Brain microvascular endothelial cell (primary cell): ENCODE results near the gene FAM177B.
"Not testable (repeated sequence)": the region's sequence is repeated elsewhere in the genome, so short reads cannot be mapped to it uniquely, and the experiment has no call there.

ENCODE experiments used
- DNase-seq: peaks from one replicate; pipeline ENCODE4 v3.0.0-alpha.2; 2020
- H3K27ac ChIP-seq: fragments of 250-450 bp; sonication (Bioruptor Pico); 2 replicates; pipeline ENCODE4 v1.5.1; 2020; ENCODE audit warnings: mild to moderate bottlenecking, moderate library complexity
- H3K27me3 ChIP-seq: fragments of 250-450 bp; sonication (Bioruptor Pico); replicated peaks from 2 replicates; pipeline ENCODE4 v1.5.1; 2020; ENCODE audit warnings: mild to moderate bottlenecking
- H3K36me3 ChIP-seq: fragments of 250-450 bp; sonication (Bioruptor Pico); replicated peaks from 2 replicates; pipeline ENCODE4 v1.5.1; 2020; ENCODE audit warnings: mild to moderate bottlenecking
- H3K4me3 ChIP-seq: 2 replicates; pipeline ENCODE4 v1.5.1; 2011; ENCODE audit warnings: low read depth, mild to moderate bottlenecking, control low read depth, low read length, moderate library complexity
- in situ Hi-C: cut with HindIII; loops from 2 replicates; pipeline ENCODE4 v1.10.0; 2017; ENCODE audit warnings: low sequenced_read_pairs, low pct_ligation_motif_present
- TF ChIP-seq, protein P1 (sequence below): IDR thresholded peaks from 2 replicates; pipeline ENCODE4 v1.5.1; 2011; ENCODE audit warnings: low read depth, mild to moderate bottlenecking, moderate library complexity, low read length, control low read depth, inconsistent platforms; ENCODE audit errors: missing control alignments

Gene FAM177B

DNA sequence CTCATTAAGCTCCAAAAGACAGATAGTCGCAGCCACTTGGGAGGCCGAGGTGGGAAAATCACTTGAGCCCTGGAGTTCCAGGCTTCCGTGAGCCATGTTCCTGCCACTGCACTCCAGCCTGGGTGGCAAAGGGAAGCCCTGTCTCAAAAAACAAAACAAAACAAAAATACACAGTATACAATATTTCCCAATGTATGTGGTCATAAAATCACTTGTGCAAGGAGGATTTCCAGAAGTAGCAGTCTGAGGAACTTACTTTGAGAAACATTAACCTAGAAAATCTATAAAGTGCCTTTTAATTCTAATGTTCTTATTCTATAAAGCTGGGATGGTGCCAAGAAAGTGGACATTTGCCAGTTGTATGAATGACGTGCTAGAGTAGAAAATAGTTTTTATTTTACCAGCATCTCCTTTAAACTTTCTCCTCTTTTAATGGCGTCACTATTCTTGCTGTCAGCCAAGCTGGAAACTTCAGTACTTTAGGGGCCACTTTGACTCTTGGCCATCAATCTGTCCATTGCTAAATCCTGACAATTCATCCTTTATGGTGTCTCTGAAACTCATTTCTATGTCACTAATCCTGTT, 22.5 kb downstream of the FAM177B start:
- in situ Hi-C loops: no loop called here
- TF ChIP-seq, protein P1, sequence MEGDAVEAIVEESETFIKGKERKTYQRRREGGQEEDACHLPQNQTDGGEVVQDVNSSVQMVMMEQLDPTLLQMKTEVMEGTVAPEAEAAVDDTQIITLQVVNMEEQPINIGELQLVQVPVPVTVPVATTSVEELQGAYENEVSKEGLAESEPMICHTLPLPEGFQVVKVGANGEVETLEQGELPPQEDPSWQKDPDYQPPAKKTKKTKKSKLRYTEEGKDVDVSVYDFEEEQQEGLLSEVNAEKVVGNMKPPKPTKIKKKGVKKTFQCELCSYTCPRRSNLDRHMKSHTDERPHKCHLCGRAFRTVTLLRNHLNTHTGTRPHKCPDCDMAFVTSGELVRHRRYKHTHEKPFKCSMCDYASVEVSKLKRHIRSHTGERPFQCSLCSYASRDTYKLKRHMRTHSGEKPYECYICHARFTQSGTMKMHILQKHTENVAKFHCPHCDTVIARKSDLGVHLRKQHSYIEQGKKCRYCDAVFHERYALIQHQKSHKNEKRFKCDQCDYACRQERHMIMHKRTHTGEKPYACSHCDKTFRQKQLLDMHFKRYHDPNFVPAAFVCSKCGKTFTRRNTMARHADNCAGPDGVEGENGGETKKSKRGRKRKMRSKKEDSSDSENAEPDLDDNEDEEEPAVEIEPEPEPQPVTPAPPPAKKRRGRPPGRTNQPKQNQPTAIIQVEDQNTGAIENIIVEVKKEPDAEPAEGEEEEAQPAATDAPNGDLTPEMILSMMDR: no peak

DNA sequence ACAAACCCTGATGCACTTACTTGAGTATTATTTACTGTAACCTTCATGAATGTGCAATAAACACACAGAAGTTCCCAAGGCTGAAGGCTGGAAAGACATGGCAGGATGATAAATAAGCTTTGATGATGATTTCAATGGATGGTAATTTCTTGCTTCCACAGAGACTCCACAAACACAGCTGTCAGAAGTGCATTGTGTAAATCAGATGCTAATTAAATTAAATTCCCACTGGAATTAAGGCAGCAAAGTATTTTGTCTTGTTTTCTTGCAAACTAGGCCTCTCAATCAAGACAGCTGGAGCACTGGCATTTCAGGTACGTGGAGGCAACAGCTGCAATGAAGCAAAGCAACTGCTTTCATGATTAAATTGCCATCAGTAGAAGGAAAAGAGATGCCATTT, 24.1 kb downstream of the FAM177B start:
- no peak overlapping the region for H3K27ac ChIP-seq
- H3K36me3 ChIP-seq: no peaks in the 10 kb centered on the region
- H3K27me3 ChIP-seq: no peaks in the 10 kb centered on the region
- TF ChIP-seq, protein P1: no peak
- DNase-seq: no peak
- no peak overlapping the region for H3K4me3 ChIP-seq
- in situ Hi-C loops: no loop called here

More for the DNA sequence above, 22.5 kb downstream of the FAM177B start:
- Histone ChIP-seq H3K27me3 (no peaks in the 10 kb centered on the region), H3K4me3 (no peak overlapping the region), H3K27ac (no peak overlapping the region), H3K36me3 (no peaks in the 10 kb centered on the region)
- DNase-seq: no peak

DNA sequence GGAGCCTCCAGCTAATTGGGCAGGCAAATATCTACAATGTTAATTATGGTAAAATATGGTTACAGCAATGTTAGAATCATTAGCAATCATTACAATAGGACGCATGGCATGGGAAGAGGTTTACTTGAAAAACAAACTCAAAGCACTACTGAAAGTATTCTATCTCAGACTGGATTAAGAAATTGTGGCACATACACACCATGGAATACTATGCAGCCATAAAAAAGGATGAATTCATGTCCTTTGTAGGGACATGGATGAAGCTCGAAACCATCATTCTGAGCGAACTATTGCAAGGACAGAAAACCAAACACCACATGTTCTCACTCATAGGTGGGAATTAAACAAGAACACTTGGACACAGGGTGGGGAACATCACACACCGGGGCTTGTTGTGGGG, 25.2 kb downstream of the FAM177B start:
- H3K27me3 ChIP-seq, H3K27ac ChIP-seq, H3K4me3 ChIP-seq, H3K36me3 ChIP-seq, in situ Hi-C loops, DNase-seq: not testable (repeated sequence)

DNA sequence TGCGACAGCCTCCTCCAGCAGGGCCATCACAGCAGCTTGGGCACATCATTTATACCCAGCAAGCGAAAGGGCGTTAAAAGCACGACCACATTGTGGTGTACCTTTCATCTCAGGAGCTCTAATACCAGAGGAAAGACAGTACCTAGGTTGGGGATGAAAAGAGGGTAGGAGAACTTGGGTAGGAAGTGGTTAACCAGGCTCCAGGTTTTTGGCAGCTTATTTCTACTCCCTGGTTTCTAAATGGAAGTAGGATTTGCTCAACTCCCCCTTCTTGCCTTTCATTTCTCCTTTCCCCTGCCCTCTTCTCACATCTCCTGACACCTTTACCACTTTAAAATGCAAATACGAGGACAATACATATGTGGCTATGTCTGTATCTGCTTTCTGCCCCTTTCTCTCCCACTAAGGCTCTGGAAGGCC, 30.2 kb downstream of the FAM177B start:
- in situ Hi-C loops: no loop called here
- Histone ChIP-seq H3K4me3 (no peak overlapping the region), H3K27me3 (no peaks in the 10 kb centered on the region), H3K36me3 (no peaks in the 10 kb centered on the region), H3K27ac (no peak overlapping the region)
- TF ChIP-seq, protein P1: no peak
- no peak for DNase-seq

DNA sequence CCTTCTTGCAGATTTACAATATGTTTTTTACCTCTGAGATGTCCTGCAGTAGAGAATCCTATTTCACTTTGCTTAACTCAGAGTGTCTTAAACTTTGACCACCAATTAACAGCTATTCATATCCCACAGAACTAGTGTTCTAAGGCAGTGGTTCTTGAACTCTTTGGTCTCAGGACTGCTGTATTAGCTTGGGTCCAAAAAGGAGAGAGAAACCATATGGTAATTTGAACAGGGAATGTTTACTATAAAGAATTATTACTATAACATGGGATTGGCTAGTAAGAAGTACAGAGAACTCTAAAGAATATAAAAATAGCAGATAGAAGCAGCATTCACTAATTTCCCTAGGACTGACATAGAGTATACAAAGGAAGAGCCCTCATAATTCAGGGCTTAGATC, 31.6 kb downstream of the FAM177B start:
- Histone ChIP-seq H3K27ac (no peak overlapping the region), H3K27me3 (no peaks in the 10 kb centered on the region), H3K4me3 (no peak overlapping the region), H3K36me3 (no peaks in the 10 kb centered on the region)
- no peak for DNase-seq
- in situ Hi-C loops: no loop called here
- TF ChIP-seq, protein P1: no peak

DNA sequence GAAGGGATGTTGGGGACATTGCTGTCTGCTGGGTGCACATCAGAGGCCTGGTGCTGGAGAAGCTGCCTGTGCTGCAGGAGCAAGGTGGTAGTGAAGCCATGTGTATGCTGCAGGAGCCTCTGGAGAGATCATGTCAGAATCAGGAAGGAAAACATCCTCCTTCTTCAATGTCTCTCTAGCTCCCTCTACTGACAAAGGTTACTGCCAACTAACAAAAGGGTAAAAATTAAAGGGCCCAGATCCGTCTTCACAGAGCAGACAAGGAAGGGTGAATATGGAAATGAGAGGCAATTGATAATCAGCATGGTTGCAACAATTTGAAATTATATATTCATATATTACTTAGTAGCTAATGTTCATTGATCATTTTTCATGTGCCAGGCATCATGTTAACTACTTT, 32.2 kb downstream of the FAM177B start:
- H3K27ac ChIP-seq: no peak overlapping the region
- no peaks in the 10 kb centered on the region for H3K27me3 ChIP-seq
- in situ Hi-C loops: no loop called here
- H3K4me3 ChIP-seq: no peak overlapping the region
- TF ChIP-seq, protein P1: no peak
- DNase-seq: no peak
- H3K36me3 ChIP-seq: no peaks in the 10 kb centered on the region
